Suprapubic skin (tissue), 4 donors: ENCODE data around the gene MUCL3.

Experiments used
- CTCF ChIP-seq, 2 donors: fragments of 200-600 bp in 1 of 2; fragments of 450-650 bp in 1 of 2; sonication (generic) in 1 of 2; IDR thresholded peaks; one replicate each; pipeline ENCODE4 v1.5.1; 2016 to 2019; ENCODE audit warnings: antibody characterized with exemption in 2 of 2, mild to moderate bottlenecking in 1 of 2, moderate library complexity in 1 of 2
- EP300 ChIP-seq: sonication (generic); formaldehyde crosslinking; IDR thresholded peaks from one replicate; pipeline ENCODE4 v1.6.1; 2017; ENCODE audit warnings: antibody characterized with exemption
- POLR2A ChIP-seq, 2 donors: fragments of 450-650 bp; IDR thresholded peaks; one replicate each; pipeline ENCODE4 v1.6.1; 2017; ENCODE audit warnings: antibody characterized with exemption in 2 of 2, mild to moderate bottlenecking in 2 of 2, moderate library complexity in 2 of 2
- POLR2AphosphoS5 ChIP-seq, 3 donors: sonication (generic); formaldehyde crosslinking; IDR thresholded peaks; one replicate each; pipeline ENCODE4 v1.6.1; 2017; ENCODE audit warnings: antibody characterized with exemption in 3 of 3

GRCh38 chr6:30964075-30964474 lies 23.3 kb downstream of the MUCL3 start:
- TF ChIP-seq CTCF (IDR thresholded peaks at IDR 0.05): no peak
- TF ChIP-seq POLR2A (IDR thresholded peaks at IDR 0.05): no peak
- TF ChIP-seq POLR2AphosphoS5 (IDR thresholded peaks at IDR 0.05): no peak
- no peak for TF ChIP-seq EP300
